GM19372 (cell line): ENCODE measurements around the gene TRIO.
"Not testable (repeated sequence)": the region's sequence is repeated elsewhere in the genome, so short reads cannot be mapped to it uniquely, and the experiment has no call there.

Source experiments
- ATAC-seq: cut with Tn5 transposase; IDR thresholded peaks from one replicate; pipeline ENCODE4 v1.9.1; 2021; ENCODE audit warnings: mild to moderate bottlenecking, low read depth, moderate library complexity; ENCODE audit not compliant: unreplicated experiment

Gene TRIO

DNA sequence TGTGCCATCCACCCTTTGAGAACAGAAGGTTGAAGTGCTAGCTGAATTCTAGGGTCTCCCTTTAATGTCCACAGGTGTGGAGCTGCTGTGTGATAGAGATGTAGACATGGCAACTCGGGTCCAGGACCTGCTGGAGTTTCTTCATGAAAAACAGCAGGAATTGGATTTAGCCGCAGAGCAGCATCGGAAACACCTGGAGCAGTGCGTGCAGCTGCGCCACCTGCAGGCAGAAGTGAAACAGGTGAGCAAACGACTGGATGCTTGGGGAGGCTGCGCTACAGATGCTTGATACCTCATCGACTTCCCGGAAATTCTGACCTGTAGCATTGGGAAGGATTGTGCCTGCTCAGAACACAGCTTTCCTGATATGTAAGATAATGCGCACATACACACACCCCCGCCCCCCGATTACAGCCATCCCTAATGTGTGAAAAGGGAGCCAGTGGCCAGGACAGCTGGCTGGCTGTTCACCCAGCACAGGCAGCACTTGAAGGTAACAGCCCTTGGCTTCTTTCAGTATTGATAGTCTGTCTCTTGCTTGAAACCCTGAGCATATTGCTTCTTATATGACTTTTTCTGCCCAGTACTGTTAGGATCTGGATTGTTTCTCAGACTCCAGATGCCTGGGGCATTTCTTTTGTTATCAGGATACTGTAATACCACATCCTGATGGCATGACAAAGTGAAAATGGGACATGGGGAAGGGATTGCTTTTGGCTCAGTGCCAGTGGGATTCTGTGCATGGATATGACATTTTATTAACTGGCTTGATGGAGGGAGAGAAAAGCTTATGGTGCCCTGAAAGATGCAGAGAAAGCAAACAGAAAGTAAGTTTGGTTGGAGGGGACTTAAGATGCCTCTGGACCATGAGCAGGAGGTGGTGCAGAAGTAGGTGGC is 221.7 kb downstream of the TRIO start:
- ATAC-seq = no peak

DNA sequence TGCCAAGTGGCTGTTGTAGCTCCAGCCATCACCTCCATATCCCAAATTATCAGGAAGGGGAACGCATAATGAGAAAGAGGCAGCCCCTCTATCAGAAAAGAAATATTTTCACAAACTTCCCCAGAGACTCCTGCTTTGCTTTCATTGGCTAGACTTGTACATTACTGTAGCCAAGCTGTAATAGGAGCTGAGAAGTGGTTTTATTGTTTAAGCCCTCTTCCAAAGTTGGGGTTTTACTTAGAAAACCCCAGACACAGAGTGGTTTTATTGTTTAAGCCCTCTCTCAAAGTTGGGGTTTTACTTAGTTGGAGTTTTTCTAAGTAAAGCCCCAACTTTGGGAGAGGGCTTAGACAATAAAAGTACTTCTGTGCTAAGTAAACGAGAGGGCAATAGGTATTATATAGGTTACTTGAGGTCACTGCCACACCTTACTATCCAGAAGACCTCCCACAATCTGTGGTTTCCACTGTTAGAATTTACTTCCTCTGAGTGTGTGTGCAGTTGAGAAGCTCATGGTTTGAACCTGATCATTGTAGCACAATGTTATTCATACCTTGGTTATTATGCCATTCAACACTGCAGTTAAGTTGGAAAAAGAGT is 222.8 kb downstream of the TRIO start:
- ATAC-seq = no peak

DNA sequence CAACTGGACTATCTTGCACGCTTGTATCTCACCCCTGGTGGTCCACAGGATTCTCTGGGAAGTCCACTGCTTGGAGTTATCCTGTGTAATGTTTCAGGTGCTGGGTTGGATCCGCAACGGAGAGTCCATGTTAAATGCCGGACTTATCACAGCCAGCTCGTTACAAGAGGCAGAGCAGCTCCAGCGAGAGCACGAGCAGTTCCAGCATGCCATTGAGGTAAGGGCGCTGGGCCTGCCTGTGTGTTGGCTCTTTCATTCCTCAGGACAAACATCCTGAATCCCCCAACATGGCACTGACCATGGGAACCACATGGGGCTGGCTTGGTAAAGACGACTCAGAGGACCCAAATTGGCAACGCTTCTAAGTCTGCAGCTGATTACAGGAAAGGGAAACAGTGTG is 223.6 kb downstream of the TRIO start:
- no peak for ATAC-seq

DNA sequence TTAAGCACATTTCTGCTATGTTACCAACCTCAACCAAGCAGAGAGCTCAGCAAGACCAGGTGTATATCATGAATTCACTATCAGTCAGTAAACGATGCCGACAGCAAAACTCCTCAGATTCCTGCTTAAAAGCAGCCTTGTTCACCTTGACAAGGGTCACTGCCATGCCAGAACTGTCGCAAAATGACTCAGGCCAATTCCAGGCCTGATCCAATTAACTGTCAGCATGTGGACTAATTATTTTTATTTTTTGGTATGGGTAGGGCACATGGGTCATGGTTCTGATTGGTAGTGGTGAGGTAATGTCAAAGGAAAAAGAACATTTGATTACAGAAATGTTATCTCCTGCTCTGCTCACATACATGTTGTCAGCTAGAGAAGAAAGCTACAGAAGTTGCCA is 224.2 kb downstream of the TRIO start:
- no peak for ATAC-seq

DNA sequence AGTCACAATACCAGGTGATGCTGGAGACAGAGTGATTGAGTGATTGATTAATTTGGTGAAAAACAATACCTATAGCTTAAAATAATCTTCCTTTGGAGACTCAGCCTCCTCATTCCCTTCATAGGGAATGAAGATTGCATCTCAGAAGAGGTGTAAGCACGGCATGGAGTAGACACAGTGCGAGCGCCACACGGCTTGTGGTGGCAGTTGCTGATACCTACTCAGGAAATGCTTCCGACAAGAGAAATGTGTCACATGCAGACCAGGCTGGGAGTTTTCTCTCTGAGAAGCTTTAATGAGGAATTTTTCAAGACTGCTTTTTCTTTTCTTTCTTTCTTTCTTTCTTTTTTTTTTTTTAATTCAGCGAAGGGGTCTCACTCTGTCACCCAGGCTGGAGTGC is 226.6 kb downstream of the TRIO start:
- ATAC-seq = no peak

DNA sequence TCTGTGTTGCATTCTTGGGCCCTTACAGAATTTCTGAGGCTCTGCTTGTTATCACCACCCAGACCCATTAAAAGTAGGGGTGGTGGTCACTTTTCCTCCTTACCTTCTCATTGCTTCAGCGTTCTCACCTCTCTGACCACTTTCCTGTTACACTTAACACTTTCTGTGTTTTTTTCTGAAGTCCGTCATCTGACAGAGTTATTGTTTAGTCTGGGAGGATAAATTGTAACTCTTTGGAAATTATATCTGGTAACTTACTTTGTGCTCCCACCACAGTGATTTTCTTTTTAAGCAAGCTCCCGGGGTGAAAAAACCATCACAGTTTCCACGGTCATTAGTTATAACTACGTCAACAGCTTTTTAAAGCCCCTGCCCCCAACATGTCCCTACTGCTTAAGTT is 227.2 kb downstream of the TRIO start:
- ATAC-seq = no peak

DNA sequence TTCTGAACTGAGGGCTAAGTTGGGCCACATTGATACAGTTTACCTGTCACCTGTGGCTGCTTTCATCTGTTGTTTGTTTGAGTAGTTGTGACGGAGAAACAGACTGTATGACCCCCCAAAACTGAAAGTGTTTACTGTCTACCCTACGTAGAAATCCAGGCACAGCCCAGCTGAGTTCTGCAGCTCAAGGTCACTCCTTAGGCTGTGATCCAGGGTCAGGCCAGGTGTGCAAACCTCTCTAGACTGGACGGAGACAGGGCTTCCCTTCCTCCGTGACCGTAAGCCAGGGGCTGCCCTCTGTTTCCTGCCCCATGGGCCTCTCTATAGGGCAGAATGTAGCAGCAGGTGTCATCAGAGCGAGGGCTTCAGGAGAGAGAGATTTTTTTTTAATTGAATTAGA is 230.5 kb downstream of the TRIO start:
- no peak for ATAC-seq

DNA sequence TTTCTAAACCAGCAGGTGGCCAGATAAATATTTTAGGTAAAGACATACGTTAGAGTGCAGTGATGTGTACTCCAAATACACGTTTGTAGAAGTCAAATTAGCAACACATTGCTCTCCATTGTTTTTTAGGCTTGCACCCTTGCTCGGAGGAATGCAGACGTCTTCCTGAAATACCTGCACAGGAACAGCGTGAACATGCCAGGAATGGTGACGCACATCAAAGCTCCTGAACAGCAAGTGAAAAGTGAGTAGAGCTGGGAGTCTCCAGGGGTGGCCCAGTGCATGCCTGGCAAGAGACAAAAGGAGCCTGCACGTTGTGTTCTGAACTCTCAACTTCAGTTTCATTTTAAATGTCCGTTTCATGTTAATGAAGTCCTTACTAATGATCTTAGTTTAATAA is 231.0 kb downstream of the TRIO start:
- ATAC-seq = no peak

DNA sequence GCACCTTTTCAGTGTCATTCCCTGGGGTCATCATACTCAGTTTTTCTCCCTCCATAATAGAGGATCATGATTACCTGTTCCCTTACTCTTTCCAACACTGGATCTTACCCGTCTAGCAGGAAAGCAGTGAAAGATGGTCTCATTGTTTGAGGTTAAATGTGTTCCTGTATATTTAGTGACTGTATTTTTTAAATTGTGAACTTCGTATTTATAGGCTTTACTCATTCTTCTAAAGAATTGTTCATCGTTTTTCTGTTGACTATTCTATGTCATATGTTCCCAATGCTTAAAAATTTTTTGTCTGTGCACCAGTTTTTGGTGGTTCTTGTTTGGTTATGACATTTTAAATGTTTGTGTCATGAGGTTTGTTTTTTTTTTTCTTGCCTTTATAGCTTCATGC is 233.6 kb downstream of the TRIO start:
- no peak for ATAC-seq

DNA sequence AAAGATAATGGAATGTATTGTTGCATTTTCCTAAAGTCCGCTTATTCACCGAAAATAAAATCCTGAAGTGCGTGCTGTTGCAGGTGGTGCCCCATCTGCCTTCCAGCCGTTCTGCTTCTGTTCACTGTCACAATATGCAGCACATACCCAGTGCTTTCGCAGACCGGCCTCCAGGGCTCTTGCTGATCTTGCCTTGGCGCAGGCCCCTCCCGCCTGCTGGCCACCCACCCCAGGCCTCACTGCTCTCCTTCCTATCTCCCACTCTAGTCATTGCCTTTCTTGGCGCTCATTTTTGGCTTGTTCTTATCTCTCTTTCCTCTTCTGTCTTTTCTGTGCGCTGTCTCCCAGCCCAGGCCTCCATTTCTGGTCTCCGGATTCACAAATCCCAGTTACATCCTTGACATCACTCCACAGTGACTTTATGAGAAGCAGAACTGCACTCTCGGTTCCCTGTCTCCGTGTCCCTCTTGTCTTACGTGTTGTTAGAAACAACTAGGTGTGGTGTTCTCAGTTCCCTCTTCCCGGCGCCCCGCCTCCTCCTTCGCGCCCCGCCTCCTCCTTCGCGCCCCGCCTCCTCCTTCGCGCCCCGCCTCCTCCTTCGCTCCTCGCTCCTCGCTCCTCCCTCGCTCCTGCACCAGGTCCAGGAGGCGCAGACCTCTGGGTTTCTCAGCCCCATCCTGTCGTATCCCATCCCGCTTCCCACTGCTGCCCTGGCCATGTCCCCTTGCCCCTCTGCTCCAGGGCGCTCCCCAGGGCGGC is 236.8 kb downstream of the TRIO start:
- ATAC-seq = no peak

DNA sequence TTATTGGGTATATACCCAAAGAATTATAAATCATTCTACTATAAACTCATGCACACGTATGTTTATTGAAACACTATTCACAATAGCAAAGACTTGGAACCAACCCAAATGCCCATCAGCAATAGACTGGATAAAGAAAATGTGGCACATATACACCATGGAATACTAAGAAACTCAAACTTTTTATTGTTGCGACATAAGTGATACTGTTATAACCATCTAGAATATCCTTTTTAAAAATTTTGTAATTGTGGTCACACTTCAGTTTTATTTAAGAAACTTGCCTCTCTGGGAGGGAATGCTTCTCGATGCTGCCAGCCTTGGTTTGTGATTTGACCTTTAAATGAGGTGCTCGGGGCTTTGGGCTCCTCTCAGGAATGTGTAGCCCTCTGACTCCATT is 237.6 kb downstream of the TRIO start:
- ATAC-seq = no peak

DNA sequence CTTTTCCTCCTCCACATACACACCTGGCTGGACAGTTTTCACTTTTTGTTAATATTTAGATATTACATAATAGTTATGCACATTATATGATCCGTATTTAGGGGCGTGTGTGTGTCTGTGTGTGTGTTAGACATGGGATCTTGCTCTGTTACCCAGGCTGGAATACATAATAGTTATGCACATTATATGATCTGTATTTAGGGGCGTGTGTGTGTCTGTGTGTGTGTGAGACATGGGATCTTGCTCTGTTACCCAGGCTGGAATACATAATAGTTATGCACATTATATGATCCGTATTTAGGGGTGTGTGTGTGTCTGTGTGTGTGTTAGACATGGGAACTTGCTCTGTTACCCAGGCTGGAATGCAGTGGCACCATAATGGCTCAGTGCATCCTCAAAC is 239.5 kb downstream of the TRIO start:
- no peak for ATAC-seq

DNA sequence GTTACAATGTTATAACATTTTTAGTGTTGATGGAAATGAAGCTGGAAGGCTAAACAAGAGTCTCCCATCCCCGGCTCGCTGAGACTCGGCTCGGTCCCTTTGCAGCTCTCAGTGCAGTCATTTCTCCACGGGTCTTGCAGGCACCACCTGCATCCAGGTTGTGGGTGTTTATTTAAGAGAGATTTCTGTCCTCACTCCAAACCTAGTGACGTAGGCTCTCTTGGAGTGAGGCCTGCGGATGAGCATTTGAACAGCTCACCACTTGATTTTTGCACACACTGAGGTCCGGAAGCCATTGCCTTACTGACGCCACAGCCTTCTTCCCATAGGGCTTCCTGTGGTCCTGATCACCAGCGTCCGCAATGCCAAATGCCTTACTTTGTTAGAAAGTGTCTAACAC is 240.8 kb downstream of the TRIO start:
- ATAC-seq = no peak

DNA sequence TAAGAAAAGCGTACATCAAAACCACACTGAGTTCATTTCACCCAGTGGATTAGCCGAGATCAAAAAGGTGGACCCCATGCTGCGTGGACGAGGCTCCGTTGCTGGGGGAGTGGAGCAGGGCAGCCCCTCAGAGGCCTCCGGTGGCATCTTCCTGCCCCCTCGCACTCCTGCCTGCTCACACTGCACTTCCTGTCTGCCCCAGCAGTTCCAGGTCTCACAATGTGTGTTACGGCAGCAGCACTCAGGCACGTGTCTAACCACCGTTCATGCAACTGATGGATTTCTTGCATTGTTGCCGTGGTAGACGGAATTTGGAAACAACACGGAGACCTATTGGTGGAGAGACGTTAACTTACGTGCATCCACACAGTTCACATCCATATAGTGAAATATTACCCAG is 241.9 kb downstream of the TRIO start:
- no peak for ATAC-seq

DNA sequence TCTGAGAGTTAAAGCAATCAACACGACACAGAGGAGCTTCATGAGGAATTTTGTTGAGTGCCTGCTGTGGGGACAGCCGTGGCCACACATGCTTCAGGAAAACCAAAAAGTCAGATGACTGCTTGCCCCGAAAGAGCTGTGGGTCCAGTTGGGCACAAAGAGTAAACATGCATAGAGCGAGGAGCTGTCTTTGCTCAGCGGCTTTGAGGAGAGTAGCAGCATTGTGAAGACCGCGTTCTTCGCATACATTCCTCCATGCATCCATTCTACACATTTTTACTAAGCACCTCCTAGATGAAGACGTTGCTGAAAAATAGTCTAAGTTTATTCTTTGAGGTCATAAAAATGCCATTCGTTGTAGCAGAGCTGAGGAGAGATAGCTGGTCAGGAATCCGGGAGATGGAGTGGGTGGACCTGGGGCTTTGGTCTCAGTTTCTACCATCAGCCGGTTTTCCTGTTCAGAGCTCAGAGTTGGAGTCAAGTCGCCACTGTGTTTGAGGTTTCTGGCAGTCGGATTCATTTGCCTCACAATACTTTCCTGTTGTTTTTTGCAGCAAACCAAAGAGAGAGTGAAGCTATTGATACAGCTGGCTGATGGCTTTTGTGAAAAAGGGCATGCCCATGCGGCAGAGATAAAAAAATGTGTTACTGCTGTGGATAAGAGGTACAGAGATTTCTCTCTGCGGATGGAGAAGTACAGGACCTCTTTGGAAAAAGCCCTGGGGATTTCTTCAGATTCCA is 243.9 kb downstream of the TRIO start:
- ATAC-seq = no peak

DNA sequence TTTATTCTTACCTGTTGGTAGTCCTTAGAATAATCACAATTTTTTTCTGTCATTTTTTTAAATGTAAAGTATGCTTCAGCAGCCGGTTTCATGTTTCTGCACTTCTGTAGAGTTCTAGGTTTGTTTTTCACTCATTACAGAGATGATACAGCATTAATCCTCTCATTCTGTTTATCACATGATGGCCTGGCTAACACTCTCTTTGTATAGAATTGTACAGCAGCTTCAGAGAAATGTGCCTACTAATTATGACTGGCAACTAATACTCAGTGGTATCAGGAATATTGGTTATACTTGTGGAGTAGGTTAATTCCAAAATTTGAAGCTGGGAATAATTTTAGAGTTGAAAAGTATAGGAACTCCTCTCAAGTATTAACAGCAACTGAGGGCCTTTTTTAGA is 245.6 kb downstream of the TRIO start:
- ATAC-seq = no peak

DNA sequence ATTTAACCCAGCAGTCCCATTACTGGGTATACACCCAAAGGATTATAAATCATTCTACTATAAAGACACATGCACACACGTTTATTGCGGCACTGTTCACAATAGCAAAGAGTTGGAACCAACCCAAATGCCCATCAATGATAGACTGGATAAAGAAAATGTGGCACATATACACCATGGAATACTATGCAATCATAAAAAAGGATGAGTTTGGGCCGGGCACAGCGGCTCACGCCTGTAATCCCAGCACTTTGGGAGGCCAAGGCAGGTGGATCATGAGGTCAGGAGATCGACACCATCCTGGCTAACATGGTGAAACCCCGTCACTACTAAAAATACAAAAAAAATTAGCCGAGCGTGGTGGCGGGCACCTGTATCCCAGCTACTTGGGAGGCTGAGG is 249.4 kb downstream of the TRIO start:
- ATAC-seq = not testable (repeated sequence)

DNA sequence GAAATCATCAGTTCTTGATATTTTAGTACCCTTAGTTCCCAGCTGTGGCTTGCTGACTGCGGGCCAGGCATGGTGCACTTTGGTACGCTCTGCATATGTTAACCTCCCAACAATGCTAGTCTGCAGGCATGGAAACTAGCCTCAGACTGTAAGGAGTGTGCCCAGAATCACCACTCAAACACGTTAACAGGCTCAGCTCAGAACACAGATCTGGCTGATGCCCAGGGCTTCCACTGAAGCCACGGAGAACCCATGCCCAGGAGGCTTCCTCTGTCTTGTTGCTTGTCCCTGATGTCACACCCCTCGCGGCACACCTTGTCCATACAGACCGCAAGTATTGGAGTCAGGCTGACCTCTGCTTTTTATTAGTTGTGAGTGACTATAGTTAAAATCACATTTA is 251.2 kb downstream of the TRIO start:
- no peak for ATAC-seq

DNA sequence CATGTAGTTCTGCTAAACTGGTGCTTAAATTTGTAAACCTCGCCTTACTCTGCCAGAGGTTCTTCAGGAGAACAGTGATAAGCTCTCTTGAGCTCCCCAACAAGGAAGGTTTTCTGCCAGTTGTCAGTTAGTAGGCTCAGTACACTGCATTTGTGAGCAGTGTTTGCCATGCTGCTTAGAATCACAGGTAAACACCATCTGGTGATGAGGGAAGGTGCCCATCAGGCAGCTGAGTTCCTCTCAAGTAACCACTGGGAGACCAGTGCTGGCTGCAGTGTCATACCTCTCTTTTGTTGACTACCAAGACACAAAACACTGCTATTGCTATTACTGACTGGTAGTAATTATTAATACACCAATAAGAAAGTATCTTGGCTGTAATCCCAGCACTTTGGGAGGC is 252.3 kb downstream of the TRIO start:
- ATAC-seq = no peak

DNA sequence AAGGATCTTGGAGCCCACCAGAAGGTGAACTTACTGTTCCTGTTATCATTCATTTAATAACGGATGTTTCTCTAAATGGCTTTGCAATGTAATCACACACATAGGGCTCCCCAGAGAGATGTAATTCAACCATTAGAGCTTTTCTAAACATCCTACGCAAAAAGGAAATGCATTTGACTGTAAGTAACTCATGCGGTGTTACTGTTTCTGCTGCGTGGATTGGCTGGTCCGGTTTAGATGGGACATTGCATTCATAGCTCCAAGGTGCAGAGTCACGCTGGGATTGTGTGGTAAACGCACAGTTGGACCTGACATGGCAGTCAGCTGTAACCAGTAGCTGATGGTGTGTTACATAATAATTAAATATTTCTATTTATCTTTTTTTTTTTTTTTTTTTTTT is 252.9 kb downstream of the TRIO start:
- no peak for ATAC-seq

DNA sequence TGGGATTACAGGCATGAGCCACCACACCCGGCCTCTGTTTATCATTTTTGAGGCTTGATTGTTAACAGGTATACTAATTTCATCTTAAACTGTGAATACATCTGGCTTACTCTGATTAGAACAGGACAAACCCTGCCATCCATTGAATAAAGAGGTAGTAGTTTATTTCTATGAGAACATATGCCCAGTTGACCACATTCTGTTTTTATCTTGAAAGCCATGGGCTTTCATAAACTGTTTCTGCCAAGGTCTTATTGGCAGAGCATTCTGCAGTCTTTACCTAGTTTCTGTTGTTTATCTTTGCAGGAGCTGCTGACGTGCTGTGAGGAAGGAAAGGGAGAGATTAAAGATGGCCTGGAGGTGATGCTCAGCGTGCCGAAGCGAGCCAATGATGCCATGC is 253.6 kb downstream of the TRIO start:
- no peak for ATAC-seq
